M059J (cell line): ENCODE measurements around the gene RASL10B. TPM values are rescaled to one million over a fixed set of nuclear protein-coding genes. Genes with fewer than 3 reads are reported as not detected.
"Not testable (repeated sequence)": the region's sequence is repeated elsewhere in the genome, so short reads cannot be mapped to it uniquely, and the experiment has no call there.

ENCODE experiments used
- DNase-seq: peaks from one replicate; pipeline ENCODE4 v3.0.0-alpha.2; 2012; ENCODE audit warnings: low read depth
- total RNA-seq: library from RNA; depleted of rRNA; stranded (reverse); fragments of >200 nt; shearing (Covaris generic); gene quantifications from 2 replicates; pipeline ENCODE4 v1.2.3, GENCODE V29; 2014; rRNA removed

Gene RASL10B, protein sequence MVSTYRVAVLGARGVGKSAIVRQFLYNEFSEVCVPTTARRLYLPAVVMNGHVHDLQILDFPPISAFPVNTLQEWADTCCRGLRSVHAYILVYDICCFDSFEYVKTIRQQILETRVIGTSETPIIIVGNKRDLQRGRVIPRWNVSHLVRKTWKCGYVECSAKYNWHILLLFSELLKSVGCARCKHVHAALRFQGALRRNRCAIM
- 0.71 and 0.89 TPM in 2 replicates for total RNA-seq

DNA sequence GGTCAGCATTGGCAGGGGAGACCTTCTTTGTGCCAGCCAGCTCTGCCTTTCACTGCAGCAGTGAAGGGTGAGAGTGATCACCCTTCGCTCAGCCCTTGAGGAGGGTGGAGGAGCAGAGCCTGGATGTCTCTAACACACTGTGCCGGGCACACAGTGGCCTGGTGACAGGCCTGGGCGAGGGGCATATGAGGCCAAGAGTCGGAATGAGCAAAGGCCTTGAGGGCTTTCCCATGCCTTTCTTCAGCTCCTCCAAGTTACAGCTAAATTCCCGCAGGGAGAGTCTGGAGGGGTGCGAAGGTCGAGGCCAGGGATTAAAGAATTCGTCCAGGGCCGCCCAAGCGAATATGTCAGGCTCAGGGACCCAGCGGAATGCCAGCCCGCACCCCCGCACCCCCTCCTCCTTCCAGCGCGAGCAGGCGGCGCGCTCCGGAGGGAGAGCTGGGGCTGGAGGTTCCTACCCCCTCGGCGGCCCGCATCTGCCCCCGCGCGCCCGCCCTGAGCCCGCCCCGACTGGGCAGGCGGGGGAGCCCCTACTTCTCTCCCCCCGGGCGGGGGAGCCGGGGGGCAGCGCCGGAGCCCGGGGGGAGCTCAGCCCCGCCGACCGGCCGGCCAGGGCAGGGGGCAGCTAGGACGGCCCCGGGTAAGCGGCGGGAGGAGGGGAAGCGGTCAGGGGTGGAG is at the start of gene RASL10B:
Gene RASL10B, plus strand, starts transcription at position 401 of the 678 bp plus-strand sequence. CDS start 3,546 bp downstream, outside the sequence.
- peak; percentile 34 for DNase-seq

DNA sequence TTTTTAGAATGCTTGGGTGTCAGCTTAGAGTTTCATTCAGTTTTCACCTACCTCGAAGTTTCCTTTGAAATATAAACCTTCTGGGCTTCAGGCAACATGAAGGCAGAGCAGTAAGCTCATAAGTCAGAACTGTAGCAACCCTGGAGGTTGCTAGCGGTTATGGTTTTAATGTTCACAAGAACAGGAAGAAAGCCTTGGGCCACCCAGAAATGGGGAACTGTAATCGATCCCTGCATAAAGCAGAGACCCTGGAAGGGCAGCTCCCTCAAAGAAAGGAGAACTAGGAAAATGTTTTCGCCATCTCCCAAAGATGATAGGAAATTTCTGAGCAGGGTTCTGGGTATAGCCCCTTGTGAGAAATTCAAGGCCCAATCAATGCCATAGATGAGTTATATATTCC is 47.8 kb upstream of the RASL10B start:
- DNase-seq = no peak

DNA sequence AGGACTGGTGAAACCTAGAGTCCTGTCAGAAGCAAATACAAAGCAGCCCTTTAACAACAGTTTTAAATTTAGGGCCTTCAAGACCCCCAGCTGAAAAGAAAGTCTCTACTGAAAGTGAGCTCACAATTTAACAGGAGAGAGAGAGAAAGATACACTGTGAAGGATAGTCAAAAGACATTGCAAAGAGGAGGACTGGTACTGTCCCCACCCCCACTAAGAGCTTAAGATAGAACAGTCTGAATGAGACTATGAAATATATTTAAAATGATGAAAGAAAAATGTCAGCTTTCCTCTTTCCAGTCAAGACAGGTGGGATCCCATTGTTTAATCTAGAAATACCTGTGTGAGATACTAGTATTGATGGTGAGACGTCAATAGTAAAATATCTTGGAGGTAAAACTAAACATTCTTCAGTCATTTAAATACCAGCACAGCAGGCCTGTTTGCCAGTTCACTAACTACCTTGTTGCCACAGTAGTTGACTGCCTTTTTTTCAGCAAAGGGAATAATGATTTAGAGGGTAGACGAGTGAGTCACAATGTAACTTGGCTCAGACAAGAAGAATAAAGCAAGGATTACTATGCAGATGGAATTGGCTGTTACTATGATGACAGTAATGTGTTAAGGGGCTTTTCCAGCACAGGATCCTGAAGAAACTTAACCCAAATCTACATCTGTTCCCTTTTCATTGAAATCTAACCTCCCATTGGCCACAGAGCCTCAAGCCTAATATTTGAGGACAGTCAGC is 47.2 kb upstream of the RASL10B start:
- DNase-seq = peak; percentile 15

DNA sequence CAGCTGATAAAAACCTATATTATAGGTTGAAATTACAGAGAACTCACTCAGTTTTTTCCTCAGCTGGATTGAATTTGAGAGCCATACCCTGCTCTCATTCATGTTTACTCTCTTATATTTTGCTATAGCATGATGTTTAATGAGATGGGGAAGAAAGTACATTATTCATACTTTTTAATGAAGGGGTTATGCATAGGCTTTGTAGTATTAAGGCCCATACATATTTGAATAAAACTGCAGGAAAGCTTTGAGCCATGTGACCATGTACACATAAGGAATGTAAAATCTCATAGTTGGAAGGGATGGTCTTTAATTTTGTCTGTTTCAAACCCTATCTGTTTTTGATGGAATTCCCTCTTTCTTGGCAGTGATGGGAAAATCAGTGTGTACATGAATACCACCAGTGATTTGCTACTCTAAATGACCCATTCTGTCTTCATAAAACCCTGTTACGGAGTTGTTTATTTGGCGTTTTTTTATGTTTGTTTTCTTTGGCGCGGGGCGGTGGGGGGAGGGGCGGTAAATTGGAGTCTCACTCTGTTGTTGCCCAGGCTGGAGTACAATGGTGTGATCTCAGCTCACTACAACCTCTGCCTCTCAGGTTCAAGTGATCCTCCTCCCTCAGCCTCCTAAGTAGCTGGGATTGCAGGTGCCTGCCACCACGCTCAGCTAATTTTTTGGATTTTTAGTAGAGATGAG is 38.8 kb upstream of the RASL10B start:
- no peak for DNase-seq

DNA sequence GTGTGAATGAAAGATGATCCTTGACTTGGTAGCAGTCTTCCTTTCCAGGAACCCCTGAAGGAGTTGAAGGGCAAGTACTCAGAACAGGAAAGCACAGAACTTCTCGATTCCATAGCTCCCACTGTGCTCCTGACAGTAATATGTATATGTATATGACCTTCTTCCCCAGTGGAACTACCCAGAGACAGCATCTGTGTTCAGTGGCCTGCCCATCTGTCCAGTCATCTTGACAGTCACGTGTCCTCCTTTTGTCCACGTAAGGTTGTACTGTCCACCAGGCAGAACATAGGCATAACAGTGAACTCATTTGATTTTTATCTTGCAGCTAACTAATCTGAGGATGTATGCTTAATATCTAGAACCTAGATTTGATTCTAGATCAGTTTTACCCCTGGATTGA is 37.8 kb upstream of the RASL10B start:
- no peak for DNase-seq

DNA sequence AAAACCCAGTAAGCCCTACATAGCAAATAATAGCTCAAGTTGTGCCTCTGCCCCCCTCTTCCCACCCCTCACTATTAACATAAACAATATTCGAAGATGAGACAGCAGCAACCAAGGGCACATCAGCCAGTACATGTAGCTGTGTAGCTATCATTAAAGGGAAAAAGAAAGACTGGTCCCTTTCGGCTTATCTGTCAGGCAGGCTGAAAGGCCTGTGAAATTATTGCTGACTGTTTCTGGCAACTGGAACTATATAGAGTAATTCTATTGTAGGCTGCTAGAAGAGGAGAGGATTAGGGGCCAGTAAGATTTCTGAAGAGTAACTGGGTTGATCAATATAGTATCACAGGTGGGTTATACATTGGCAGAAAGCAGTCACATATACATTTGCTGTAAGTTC is 36.5 kb upstream of the RASL10B start:
- no peak for DNase-seq

DNA sequence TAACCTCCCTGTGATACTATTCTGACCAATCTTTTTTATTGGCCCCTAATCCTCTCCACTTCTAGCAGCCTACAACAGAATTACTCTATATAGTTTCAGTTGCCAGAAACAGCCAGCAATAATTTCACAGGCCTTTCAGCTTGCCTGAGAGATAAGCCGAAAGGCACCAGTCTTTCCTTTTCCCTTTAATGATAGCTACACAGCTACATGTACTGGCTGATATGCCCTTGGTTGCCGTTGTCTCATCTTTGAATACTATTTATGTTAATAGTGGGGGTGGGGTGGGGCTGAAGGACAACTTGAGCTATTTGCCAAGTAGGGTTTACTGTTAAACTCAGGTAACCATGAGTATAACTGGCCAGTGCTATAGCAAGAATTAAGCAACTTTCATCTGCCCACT is 35.8 kb upstream of the RASL10B start:
- DNase-seq = no peak

DNA sequence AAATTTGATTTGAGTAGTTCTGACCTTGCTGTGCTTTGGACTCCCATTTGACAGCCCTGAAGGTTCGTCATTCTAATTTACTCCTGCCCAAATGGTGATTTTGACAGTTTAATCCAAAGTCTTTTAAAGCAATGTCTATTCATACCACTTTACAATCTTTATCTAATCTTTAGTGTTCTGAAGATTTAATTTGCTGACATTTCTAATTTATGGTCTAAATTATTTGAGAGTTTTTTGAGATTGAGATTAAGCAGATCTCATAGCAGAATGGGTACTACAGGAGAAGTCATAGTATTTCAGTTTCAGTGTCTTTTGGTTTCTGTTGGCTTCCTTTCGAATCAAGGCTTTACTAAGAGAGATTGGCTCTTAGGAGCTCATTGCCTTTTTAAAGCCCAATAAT is 32.6 kb upstream of the RASL10B start:
- DNase-seq = no peak

DNA sequence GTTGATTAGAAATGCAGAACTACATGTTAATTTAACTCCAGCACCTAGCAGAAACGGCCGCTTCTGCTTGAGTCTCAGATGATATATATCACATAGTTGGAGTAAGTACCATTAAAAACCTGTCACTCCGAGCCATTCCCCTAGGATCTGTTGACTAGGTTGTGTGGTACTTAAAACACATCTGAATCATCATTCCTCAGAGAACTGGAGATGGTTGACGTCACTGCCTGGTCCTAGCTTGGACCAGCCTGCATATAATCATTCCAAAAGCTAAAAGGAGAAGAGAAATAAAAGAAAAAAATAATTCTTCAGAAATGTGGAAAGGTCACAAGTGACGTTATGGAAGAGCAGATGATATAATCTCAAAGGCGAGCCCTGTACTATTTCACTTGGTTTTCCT is 31.3 kb upstream of the RASL10B start:
- DNase-seq = no peak

DNA sequence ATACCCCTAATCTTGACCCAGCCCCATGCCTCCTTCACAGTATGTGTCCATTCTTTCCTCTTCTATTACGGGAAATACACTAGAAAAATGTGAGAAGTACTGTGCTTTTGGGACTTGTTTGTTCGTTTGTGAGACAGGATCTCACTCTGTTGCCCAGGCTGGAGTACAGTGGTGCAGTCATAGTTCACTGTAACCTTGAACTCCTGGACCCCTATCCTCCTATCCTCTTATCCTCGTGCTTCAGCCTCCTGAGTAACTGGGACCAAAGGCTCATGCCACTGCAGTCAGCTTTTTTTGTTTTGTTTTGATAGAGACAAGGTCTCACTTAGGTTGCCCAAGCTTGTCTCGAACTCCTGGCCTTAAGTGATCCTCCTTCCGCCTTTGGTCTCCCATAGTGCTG is 29.9 kb upstream of the RASL10B start:
- DNase-seq = no peak

DNA sequence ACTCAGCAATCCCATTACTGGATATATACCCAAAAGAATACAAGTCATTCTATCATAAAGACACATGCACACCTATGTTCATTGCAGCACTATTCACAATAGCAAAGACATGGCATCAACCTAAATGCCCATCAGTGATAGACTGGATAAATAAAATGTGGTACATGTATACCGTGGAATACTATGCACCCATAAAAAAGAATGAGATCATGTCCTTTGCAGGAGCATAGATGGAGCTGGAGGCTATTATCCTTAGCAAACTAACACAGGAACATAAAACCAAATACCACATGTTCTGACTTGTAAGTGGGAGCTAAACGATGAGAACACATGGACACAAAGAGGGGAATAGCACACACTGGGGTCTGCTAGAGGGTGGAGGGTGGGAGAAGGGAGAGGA is 28.1 kb upstream of the RASL10B start:
- not testable (repeated sequence) for DNase-seq

DNA sequence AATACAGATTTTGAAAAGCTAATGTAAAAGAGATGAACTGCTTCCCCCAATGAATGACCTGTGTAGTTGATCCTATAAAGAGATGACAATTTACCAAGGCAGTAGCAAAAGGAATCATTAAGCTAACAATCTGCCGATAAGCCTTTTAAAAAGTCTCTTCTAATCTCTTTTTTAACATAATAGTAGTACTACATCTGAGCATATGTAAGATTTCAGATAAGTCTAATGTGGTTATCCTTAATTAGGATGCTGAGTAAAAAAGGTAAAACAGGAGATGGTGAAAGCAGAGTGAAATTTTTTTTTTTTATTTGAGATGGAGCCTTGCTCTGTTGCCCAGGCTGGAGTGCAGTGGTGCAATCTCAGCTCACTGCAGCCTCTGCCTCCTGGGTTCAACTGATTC is 26.2 kb upstream of the RASL10B start:
- no peak for DNase-seq

DNA sequence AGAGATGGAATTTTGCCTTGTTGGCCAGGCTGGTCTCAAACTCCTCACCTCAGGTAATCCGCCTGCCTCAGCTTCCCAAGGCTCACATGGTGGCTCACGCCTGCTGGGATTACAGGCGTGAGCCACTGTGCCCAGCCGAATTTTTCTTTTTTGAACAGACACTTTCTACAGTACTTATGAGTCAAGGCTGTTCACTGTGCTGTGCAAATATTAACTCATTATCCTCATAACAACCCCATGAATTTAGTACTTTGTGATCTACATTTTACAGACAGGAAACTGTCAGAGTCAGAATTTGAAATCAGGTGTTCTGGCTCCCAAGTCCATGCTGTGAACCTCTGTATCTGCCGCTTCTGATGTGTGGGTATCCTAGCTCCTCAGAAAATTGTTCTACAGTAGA is 25.7 kb upstream of the RASL10B start:
- DNase-seq = no peak

DNA sequence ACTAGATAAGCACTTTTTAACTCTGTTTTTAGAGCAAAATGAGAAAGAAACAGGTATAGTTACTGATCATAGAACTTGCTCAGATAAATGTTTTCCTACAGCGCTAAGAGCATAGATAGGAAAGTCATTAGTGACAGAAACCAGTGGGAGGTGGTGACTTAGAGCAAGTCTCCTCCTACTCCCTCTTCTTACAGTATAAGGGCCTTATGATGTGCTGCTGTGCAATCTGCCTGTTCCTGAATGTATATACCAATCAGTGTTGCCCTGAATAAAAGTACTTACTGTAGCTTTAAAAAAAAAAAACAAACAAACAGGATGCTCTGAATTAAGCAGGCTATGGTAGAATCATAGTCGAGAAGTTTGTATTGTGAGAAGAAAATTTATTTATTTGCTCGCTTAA is 23.3 kb upstream of the RASL10B start:
- no peak for DNase-seq

DNA sequence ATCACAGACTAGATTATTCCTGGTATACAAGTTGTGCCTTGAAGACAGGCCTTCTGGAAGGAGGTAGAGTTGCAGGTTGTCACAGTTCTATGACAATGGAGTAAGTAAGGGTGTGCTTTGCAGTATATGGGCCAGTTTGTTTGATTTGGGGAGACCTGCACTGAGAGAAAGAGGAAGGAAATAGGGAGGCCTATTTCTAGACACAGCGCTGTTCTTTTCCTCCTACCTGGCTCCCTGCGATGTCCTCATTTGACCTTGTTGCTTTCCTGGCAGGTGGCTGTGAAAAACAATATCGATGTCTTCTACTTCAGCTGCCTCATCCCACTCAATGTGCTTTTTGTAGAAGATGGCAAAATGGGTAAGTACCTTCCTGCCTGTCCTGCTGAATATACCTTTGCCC is 22.5 kb upstream of the RASL10B start:
- no peak for DNase-seq

DNA sequence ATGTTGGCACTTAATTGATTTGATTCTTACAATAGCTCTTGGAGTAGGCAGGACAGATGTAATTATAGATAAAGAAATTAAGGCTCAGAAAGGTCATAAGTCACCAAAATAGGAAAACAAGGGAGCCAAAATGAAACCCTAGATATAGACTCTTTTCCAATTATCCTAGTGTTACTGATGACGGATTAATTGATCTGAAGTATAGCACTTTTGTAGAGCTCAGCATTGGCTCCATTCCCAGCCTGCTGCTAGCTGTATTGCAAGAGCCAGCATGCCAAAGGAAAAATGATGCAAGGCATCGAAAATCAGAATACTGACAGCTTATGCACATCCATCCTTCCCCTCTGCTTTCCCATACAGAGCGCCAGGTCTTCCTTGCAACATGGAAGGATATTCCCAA is 21.6 kb upstream of the RASL10B start:
- DNase-seq = no peak

DNA sequence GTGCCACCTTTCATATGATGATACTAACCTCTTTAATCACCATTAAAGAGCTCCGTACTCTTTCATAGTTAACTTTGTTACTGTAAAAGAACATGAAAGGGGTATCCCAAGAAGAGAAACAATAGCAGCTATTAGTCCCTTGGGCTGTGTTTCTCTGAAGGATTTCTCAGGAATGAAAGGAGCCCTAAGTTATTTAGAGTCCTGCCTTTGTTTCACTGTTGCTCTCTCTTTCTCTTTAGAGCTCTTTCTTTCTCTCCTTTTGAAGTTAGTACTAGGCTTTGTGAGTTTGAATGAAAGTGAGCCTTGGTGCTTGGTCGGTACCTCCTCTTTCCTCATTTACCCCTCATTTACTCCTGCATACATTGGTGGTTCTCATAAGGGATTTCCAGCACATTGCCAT is 20.5 kb upstream of the RASL10B start:
- no peak for DNase-seq

DNA sequence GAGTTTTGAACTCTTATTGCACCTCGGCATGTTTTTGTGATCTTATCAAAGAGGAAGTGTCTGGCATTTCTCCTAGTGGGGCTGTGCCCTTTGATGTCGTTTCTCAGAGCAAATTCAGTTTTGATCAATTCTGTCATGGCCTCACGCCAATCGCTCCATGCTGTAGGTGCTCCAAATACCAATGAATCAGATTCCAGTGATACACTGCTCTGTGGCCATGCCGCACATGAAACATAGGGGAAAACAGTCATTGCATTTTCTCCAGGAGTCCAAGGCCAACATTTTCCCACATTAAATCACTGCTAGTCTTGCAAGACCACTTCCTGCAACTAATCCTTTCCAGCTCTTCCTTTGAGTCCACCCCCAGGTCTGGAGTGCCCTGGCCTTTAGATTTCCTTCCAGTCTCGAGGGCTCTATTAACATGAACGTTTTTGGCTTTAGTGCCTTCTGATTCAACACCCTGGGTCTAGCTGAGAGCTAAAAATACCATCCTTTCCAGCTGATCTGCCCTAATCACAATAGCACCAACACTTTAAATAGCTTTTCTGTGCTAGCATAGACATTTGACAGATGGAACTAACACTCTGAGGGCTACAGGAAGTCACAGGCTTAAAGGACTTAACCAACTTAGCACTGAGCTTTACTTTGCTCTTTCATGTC is 18.2 kb upstream of the RASL10B start:
- peak; percentile 77 for DNase-seq

DNA sequence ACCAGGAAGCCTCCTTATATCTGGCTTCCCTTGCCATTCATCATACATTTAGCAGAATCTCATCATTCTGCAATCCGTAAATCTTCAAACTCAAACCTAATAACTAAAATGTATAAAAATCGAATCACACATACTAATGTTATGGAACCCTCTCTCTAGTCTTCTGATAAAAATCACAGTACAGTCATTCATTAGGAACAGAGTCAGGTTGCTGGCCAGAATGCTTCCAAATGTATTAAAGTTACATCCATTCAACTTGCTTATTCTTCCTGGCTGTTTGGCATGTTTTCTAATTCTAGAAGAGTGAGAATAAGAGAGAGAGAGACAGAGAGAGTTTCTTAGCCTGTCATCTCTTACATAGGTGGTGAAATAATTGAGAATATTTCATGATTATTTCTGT is 16.5 kb upstream of the RASL10B start:
- no peak for DNase-seq

DNA sequence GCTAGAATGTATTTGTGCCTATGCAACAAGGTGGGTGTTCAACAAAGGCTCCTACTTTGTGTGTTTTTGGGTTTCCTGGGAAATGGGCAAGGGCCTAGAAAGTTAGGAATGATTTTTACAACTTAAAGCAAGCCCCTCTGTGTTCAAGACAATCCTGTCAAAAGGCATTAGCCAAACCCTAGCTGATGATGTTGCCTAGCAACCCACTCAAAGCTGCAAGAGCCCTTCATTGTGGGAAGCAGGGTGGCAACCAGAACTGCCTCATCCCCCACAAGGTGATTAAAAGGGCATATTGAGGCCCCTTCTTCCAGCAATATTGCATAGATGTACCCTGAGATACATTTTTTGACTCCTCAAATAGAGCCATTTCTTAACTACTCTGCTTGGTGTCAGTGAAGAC is 16.0 kb upstream of the RASL10B start:
- DNase-seq = no peak

DNA sequence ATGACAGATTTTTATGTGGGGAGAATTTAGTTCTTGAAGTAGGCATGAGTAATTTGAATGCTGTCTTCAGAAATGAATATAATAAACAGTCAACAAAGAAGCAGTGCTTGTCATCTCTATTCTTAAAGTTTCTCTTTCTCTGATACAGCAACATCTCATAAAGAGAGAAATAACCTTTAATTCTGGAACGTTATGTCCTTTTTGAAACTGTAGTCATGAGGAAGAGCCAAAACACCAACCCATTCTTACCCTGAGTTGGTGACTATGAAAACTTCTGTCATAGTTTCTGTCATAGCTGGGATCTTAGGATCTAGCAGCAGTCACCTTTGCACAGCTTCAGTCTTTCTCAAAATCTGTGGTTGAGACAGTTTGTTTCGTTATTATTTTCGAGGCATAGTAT is 15.3 kb upstream of the RASL10B start:
- no peak for DNase-seq

DNA sequence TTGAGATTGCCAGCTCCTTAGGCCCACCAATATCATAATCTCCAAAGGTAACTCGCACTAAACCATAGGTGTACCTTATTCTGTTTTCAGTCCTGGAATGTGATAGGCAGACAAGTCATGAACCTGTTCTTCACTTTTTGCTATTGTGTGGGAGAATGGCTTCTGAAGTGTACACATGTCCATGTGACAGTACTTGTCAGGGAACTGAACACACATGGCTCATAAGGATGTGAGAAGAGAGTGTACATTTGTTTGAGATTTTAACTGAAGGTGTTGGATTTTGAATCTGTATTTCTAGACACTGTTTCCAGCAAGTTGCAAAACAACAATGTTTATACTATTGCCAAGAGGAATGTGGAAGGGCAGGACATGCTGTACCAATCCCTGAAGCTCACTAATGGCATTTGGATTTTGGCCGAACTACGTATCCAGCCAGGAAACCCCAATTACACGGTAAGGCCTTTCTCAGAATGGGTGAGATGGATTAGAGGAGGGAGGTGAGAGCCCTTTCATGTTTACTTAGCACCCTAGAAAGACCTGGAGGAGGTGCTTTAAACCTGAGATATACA is 14.5 kb upstream of the RASL10B start:
- DNase-seq = no peak
